ENCODE measurements around the gene IL17F.

The IL17F gene

DNA sequence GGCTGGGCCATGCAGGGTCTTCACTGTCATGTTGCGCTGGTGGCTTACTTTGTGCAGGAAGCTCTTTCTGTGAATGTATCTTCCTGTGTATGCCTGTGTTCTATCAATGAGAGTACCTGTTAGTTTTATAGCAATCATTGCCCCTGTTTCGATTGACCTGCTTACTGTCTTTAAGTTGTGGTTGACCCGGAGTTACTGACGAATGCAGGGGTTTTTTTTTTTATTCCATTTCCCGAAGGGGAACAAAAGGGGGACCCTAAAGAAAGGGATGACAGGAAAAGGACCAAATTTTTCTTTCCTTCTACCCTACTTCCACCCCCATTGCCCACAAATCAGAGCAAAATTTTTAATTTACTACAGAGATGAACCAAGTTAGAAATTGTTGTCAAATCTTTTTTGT is at the start of gene IL17F:
TSS of gene IL17F (minus strand) at position 101 of the 400 bp plus-strand sequence. CDS start at position 30, 71 bp downstream.
- DNase-seq = no peak

DNA sequence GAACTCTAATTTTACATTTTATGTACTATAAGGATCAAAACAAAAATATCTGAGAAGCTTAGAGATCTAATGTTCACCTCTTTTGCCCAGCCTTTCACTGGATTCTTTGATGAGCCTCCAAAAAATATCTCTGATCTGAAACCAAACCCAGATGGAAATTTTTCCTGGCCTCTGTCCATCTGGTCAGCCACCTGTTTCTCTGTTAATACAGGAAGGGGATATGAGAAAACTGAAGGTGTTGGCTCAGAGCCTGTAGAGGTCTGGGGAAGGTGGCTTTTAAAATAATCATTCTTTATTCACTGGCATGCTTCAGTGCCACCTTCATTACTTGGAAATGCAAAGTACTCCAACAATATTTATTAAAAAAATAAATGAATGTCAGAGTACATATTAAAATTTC is 48.8 kb upstream of the IL17F start:
- no peak for DNase-seq

DNA sequence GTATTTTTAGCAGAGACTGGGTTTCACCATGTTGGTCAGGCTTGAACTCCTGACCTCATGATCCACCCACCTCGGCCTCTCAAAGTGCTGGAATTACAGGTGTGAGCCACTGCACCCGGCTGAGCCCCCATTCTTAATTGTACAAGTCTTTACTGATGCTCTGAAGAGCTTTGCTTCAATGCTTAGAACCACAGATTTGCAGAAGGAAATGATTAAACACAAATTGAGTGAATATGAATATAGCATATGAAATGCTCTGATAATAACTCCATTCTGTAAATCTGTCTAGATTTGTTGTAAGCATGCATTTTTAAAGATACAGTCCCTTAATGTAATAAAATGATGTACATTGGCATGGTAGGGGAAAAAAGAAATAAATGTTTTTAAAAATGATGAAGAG is 44.5 kb upstream of the IL17F start:
- DNase-seq = no peak

DNA sequence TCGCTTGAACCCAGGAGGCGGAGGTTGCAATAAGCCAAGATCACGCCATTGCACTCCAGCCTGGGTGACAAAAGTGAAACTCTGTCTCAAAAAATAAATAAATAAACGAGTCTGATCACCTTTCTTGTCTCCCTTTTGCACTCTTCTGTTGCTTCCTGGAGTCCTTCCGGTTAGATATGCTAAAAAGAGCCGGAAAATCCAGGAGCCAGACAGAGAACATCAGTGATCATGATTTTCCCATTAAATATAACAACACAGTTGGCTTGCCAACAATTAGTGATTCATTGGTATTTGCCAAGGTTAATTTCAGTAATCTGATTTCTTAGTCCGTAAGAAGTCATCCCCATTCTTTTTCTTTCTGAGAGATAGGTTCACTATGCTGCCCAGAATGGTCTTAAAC is 43.9 kb upstream of the IL17F start:
- DNase-seq = no peak

DNA sequence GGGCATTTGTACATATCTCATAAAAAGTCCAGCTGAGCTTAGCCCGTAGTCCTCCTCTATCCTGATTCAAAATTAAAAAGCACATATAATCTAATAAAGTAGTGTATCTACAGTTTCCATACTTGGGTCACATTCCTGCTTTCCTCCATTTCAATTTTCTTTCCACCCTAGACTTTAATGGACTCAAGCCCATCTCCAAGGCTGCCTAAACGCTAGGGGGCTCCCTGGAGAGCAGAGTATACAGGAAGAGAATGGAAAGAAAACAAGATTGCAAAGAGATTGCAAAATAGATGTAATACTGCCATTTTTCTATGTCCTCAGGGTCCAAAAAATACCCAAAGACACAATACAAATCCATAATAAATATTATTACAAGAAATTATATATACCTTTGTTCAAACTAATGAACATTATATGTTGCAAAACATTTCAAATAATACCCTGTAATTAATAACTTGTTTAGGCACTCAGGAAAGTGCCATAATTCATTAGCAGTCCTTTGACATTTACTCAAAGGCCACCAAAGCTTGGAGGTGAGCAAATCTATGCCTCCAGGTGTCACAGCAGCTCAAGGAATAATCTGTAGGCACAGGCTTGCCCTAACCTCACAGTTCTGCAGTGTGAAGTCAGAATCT is 42.6 kb upstream of the IL17F start:
- DNase-seq = peak in 32 of 51 donors; percentile 2 to 77 (median 43)

DNA sequence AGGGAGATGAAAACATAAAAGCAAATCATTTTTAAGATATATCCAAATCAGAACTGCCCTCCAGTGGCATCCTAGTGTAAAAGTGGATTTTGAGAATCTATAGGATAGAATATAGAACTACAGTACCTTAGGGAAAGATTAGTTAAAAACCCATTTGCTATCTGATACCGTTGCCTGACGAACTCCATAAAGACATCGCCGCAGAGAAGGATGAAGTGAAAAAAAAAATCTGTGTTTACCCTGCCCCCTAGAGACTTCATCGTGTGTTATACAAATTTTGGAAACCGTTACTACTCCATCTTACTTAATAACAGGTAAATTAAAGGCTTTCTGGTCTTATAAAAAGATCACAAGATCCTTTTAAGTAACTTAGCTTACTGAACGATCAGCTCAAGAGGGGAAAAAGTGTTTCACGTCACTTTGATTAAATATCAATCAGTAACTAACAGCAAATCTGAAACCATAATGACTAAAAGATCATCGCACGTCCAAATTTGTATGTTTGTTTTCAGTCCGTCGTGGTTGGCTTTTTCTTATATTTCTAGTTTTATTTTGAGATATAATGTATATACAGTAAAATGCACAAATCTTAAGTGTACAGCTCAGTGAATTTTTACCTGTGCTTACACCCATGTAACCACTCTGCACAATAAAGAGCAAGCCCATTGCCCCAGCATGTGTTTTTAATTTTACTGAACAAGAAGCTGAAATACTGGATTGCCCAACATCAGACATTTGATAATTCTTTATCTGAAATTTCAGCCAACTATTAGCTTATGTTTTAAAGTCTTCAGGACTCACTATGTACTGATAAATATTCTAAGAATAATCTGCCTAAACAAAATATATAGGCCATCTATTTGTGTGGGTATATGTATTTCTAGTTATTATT is 41.1 kb upstream of the IL17F start:
- DNase-seq = peak in 1 of 51 donors; percentile 53

DNA sequence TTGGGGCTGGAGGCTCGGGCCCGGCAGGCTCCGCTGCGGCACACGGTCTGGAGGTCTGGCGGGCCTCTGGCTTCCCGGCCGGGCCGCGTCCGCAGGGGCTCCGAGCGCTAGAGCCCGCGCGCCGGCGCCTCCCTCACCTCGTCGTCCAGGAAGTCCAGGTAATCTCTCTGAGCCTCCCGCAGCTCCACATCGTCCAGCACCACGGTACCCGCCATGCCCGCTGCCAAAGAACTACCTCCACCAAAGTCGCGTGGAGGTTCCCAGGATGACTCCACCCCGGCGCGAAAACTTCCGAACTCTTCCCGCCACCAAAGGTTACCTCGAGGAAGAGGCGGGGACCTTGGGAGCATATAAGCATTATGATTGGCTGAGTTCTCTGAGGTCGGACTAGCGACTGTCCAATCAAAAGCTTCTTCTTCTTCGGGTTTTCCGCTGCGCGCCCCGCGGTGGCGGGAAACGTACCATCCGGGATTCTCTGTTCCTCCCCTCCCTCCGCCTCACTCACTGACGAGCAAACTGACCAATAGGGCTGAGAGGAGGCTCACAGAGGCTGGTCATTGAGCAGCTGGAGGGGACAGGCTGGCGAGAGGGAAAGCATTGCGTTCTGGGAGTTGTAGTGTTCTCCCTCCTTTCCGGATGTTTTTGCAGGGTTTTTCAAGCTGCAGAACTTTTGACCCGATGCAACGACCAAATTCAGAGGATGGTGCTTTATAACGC is 40.3 kb upstream of the IL17F start, which contains the start of gene MCM3:
TSS of gene MCM3 (minus strand) at position 283 of the 717 bp plus-strand sequence. CDS start at position 215, 68 bp downstream.
- peak; percentile 44 to 99 (median 96) for DNase-seq

DNA sequence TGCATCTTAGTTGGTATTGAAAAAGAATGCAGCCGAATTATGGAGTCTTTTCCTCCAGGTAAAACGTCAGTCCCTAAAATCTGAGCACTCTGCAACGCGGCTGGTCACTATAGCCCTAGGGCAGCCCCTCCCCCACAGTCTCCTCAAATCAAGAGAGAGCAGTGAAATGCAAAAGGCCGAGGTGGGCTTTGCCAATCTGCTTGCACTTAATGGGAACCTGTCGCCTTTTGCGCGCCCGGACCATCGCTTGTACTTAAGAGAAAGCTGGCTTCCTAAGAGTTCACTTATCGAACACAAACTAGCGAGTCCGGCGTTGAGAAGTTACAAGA is 39.8 kb upstream of the IL17F start:
- DNase-seq = peak in 6 of 51 donors; percentile 22 to 48 (median 34)

DNA sequence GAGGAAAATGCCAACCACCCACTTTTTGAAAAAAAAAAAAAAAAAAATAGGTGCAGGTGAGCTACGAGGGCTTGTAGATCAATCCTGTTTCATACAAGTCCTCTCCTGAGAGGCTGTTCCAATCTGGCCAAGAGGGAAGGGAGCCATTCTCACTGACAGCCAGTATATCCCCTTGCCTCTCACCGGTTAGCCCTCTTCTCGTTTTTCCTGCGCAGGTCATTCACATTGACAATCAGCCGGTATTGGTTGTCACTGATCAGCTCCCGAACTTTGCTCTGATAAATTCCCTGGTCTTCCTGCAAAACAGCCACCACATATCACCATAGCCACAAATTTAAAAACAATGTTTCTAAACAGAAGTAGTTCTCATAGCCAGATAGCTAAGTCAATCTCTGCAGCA is 38.8 kb upstream of the IL17F start:
- no peak for DNase-seq

DNA sequence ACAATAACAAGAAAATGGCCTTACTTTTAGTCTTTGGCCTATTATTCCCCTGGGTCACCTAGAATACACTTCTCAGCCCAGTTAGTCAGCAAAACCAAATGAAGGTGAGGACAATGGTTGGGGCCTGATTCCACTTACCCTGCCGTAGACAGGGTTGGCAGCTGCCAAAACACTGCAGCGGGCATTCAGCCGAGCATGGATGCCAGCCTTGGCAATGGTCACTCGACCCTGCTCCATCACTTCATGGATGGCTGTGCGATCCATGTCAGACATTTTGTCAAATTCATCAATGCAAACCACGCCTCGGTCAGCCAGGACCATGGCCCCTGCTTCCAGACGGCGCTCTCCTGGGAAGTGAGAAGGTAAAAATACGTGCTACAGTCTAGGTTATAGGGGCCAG is 31.8 kb upstream of the IL17F start:
- DNase-seq = no peak

DNA sequence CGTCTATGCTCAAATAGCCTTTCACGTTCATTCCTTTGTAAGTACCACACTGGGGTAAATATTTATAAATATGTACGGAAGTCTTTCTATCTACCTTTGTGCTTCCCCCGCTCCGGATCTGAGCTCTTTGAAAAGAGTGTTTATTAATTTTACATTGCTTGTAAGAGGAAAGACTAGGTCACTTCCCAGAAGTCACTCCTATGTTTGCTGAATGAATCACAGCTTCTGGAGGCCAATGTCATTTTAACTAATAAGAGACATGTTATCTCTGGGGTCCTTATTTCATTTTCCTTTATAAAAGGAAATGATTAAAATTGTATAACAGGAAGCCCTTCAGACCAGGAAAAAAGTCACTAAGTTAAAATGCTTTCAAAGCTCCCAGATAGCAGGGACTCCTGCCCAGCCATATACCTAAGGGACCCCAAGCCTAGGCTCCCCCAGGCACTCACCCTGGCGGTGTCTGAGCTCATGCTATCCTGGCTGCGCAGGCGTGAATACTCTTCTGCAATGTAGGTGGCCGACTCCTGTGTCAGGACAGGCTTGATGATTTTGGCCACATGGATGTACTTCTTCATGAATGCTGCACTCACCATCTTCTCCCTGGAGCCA is 27.7 kb upstream of the IL17F start:
- no peak for DNase-seq

DNA sequence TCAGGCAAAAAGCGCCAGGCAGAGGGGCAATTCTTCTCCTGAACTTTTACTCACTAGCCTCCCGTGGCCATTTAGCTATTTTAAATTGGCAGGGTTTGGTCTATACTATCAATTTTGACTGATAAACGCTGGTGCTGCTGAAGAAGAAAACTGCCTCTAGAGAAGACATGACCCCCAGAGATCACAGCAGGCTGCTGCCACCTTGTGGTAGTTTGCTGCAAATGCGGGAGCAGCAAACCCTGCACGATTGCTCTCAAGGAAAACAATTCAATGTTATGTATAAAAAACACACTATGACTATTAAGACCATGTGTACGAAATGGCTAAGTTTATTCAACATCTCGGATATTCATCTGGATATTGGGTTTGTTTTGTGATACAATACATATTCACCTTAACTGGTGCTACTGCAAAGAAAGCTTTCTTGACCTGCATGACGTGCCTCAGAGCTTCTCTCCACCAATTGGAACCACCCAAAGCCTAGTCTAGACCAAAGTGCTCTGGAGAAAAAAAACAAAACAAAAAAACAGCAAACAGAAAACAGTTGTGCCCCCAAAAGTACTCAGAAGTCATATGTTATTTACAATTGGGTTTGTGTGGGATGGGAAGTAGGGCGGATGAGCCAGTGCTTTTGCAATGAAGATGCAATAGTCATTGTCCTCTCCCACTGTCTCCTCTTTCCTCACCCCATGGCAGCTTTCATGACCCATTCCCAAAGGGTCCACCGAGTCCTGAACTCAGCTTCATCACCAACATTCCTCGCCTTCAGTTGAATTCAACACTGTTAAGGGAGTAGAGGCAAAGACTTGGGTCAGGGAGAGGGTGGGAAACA is 19.6 kb upstream of the IL17F start:
- peak in 42 of 51 donors; percentile 2 to 77 (median 34) for DNase-seq

DNA sequence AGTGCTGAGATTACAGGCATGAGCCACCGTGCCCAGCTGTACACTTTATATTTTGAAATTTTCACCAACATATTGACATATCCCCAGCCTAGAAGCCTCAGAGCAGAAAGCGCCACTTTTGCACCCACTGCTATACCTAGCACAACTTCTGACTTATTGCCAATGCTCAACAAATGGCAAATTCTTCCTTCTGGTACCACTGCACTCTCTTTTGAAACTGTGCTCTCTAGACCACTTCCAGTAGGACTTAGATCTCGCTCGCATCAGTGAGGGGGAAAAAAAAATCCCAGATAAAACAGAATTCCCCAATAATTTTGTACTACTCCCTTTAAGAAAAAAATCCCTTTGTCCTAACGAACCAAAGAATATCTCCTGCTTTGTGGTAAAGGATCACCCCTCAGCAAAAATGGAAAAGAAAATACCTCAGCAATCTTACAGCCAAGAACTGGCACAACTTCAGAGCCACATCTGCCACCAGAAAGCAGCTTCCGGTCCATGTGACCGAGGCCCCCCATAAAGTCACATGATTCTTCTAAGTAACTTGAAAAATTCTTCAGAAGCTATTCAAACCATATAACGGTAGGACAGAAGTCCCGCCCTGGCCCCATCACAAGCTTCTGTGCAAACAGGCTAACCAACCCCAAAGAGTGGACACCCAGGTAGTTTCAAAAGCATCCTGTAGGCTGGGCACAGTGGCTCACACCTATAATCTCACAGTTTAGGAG is 18.5 kb upstream of the IL17F start:
- no peak for DNase-seq

DNA sequence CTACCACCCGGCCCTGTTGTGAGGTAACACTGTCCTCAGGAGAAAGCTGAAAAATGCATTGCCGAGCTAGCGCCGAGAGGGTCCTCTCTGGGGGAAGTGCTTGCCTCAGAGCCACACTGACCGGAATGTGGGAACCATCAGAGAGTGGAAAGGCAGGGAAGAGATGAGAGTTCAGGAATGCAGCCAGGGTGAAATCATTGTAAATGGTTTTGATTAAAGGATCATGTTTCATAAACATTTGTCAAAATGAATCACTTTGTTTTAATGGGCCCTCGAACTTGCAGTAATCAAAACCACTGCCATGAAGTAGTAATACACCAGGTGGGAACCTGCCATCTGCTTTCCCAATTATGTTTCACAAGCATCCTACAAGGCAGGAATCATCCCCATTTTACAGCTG is 16.9 kb upstream of the IL17F start:
- DNase-seq = no peak

DNA sequence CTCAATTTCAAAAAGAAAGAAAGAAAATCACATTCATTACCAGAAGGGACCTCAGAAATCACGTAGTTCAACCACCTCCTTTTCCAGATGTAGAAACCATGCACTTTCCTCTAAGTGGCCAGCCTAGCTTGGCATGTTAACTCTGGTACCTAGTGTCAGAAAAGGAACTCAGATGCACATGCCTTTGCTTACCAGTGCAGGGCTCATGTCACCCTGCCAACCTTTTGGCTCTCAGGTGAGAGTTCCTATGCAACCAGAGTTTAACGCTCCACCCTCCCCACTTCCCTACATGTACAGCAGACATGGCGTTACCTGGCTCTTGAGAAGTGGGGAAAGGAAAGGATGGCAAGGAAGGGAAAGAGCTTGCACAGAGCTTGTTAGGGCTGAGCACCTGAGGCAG is 16.3 kb upstream of the IL17F start:
- DNase-seq = no peak

DNA sequence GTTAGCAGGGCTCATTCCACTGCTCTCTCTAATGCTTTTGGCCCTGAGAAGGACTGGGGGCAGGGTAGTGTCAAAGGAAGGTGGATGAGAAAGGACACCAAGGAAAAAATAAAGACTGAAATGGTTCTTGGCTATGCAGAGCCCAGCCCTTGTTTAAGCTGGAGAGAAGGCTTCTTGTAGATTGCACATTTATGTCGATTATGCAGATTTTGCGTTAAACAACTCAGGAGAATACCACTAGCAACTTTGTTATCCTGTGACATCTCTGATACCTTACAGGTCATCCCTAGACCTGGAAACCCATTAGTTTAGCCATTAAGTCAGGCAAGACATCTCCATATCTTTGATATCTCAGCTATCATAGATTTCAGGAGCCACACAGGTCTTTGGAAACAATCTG is 11.1 kb upstream of the IL17F start:
- no peak for DNase-seq

DNA sequence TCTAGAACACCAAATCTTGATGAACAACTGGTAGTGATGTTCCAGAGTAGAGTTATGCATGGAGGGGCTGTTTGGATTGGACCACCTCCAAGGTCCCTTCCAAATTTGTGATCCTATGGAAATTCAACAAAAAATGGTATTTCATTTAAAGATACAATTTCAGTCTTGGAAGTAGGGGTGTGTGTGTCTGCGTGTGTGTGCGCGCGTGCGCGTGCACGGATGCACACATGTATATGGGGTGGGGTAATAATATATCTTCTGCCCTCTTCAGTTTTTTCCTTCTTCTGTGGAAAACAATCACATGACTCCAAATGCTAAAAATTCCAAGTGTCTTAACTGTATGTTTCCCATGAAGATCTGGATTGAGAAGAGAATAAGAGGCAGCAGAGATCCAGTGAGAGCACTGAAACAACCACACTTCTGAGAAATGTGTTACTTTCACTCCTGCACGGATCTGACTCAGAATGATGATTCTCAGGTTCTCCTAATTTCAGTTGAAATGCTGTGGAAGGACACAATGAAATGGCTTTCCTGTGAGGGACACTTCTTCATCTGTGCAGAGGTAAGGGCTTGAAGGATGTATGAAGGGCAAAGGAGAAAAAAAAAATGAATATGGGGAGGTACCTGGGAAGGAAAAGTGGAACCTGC is 10.6 kb upstream of the IL17F start:
- no peak for DNase-seq

DNA sequence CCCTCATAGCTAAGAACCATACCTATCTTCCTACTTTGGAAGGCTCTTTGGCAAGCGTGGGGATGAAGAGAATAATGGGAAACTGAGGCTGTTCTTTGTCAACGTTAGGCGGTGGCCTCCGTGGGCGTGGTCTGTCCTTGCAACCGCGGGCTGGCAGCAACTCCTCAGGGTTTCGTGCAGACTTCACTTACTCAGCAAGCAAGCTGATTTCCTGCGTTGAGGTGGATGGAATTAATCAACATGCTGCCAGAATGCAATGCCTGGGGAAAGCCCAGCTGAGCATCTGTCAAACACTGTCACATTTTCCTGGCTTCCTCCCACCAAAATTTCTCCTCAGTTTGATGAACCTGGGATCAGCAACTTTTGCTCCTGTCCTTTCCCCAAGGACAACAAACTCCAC is 9.2 kb upstream of the IL17F start:
- DNase-seq = no peak

DNA sequence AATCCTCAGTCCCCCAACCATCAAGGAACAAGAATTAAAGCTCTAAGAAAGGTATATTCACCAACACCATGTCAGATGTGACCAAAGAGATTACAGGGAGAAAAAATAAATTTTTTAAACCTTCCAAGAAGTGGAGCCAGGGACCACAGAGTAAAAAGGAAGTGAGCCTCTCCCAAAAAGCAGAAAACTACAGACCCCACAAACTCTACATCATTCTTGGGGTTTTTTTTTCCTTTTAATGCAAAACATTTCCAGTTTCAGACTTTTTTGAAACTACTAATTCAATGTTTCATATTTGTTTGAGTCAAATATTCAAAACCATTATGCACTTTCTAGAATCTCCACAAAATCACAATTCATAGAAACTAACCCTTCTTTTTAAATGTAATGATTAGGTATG is 6.8 kb upstream of the IL17F start:
- no peak for DNase-seq

DNA sequence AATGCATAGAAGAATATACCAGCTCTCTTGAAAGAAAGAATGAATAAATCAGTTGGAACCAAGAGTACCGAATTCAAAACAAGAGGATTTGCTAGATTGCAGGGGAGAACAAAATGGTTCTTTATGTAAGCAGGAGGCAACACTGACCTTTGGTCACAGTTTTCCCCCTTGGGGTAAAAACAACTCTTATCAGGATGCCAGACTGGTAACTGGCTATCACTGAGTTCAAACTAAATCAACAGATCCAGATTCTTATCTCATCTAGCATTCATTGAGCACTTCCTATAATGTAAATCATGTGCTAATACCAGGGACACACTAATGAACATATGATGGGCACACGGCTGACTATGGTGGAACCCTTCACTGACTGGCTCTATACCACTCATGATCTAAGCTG is 4.8 kb upstream of the IL17F start:
- no peak for DNase-seq
